ENCODE results near the gene KRTAP22-2.

KRTAP22-2 gene

GRCh38 chr21:30590297-30590696, at the start of gene KRTAP22-2:
TSS of gene KRTAP22-2 (minus strand) at chr21:30590397.
- no peak for DNase-seq (ENCODE audit: low read depth)
- TF ChIP-seq, protein P1, sequence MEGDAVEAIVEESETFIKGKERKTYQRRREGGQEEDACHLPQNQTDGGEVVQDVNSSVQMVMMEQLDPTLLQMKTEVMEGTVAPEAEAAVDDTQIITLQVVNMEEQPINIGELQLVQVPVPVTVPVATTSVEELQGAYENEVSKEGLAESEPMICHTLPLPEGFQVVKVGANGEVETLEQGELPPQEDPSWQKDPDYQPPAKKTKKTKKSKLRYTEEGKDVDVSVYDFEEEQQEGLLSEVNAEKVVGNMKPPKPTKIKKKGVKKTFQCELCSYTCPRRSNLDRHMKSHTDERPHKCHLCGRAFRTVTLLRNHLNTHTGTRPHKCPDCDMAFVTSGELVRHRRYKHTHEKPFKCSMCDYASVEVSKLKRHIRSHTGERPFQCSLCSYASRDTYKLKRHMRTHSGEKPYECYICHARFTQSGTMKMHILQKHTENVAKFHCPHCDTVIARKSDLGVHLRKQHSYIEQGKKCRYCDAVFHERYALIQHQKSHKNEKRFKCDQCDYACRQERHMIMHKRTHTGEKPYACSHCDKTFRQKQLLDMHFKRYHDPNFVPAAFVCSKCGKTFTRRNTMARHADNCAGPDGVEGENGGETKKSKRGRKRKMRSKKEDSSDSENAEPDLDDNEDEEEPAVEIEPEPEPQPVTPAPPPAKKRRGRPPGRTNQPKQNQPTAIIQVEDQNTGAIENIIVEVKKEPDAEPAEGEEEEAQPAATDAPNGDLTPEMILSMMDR (conservative IDR thresholded peaks at IDR 0.05; ENCODE audit: control insufficient read depth, insufficient read depth, low read depth, low read length): no peak
- H3K4me3 ChIP-seq (ENCODE audit: control insufficient read depth, low read depth, low read length): no peak within 1 kb of the TSS

GRCh38 chr21:30638686-30639085, 48.5 kb upstream of the KRTAP22-2 start:
- H3K4me3 ChIP-seq (ENCODE audit: control insufficient read depth, low read depth, low read length): no peak overlapping the region
- TF ChIP-seq, protein P1 (conservative IDR thresholded peaks at IDR 0.05; ENCODE audit: control insufficient read depth, insufficient read depth, low read depth, low read length): no peak
- DNase-seq (ENCODE audit: low read depth): no peak

DNA sequence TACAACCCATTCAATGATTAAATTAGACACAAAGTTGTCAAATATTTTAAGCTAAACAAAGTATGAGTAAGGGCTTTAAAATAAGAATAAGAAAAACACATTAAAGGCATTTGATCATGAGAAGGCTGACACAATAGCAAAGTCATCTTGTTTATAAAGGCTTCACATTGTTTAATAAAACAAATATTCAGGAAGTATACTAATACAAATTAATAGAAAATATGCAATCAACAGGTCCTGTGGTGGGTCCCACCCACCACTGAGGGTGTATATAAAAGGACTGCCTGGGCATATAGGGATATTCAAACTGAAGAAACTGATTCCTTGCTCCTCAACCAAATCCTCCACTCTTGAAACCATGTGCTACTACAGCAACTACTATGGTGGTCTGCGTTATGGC, 44.7 kb upstream of the KRTAP22-2 start, which contains the start of gene KRTAP20-2:
Gene KRTAP20-2, plus strand, starts transcription at position 301 of the 400 bp plus-strand sequence. Its CDS starts 58 bp downstream, at position 359.
- TF ChIP-seq, protein P1 (conservative IDR thresholded peaks at IDR 0.05; ENCODE audit: control insufficient read depth, insufficient read depth, low read depth, low read length): no peak
- DNase-seq (ENCODE audit: low read depth): no peak
- H3K4me3 ChIP-seq (ENCODE audit: control insufficient read depth, low read depth, low read length): no peak within 1 kb of the TSS

- TF ChIP-seq, protein P1 (conservative IDR thresholded peaks at IDR 0.05; ENCODE audit: control insufficient read depth, insufficient read depth, low read depth, low read length): no peak
- no peak overlapping the region for H3K4me3 ChIP-seq (ENCODE audit: control insufficient read depth, low read depth, low read length)
- no peak for DNase-seq (ENCODE audit: low read depth)
Measured at GRCh38 chr21:30629200-30629599, 39.0 kb upstream of the KRTAP22-2 start.

GRCh38 chr21:30628109-30628508, 37.9 kb upstream of the KRTAP22-2 start:
- no peak for DNase-seq (ENCODE audit: low read depth)
- no peak overlapping the region for H3K4me3 ChIP-seq (ENCODE audit: control insufficient read depth, low read depth, low read length)
- TF ChIP-seq, protein P1 (conservative IDR thresholded peaks at IDR 0.05; ENCODE audit: control insufficient read depth, insufficient read depth, low read depth, low read length): no peak

DNA sequence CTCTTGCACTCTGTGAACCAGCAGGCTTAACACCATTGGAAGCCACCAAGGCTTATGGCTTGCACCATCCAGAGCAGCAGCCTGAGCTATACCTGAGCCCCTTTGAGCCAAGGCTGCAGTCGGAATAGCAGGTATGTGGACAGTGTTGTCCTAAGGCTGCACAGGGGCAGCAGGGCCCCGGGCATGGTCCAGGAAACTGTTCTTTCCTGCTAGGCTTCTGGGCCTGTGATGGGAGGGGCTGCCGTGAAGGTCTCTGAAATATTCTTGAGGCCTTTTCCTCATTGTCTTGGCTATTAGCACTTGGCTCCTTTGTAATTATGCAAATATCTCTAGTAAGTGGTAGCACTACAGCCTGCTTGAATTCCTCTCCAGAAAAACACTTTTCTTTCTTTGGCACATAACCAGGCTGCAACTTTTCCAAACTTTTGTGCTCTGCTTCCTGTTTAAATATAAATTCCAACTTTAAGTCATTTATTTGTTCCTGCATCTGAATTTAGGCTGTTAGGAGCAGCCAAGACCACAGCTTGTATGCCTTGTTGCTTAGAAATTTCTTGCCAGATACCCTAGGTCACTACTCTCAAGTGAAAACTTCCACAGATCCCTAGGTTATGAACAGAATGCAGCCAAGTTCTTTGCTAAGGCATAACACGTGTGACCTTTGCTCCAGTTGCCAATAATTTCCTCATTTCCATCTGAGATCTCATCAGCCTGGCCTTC, 35.4 kb upstream of the KRTAP22-2 start:
- H3K4me3 ChIP-seq (ENCODE audit: control insufficient read depth, low read depth, low read length): no peak overlapping the region
- TF ChIP-seq, protein P1 (conservative IDR thresholded peaks at IDR 0.05; ENCODE audit: control insufficient read depth, insufficient read depth, low read depth, low read length): no peak
- DNase-seq (ENCODE audit: low read depth): no peak
